ENCODE results near the gene SPARC. TPM values are rescaled to one million over a fixed set of nuclear protein-coding genes. Genes with fewer than 3 reads are reported as not detected.

Gene SPARC
- total RNA-seq, 1 donor from 2014 or later, result 9,466 TPM

DNA sequence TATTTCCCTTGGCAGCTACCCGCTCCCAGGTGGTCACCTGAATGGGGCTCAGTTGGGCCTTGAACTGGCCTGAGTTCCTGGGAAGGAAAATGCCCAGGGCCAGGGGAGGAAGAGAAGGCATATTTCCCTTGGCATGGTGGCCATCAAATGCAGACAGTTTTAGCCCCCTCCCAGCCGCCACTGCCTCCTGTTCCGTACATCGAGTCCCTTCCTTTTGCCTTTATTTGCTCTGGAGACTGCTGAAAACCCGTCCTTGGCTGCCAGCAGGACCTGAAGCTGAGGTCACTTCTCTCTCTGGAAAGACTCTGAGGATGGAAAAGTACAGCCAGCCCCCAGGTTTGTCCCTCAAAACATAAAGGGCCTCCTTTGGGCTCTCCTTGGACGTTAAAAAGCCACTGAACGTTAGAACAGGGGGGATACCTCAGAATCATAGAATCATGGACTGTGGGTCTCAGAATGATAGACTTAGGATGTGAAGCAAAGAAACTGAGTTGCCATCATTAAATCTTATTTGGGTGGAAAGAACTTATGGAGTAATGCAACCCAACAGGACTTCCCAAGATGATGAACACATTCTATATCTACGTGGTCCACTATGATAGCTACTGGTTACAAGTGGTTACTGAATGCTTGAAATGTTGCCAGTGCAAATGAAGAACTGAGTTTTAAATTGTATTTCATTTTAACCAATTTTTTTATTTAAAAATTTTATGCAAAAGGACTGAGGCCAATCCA, 7.1 kb downstream of the SPARC start:
- Mint-ChIP-seq H3K4me3 (ENCODE audit: unreplicated experiment) (peak overlapping the region; percentile 19), H3K27me3 (ENCODE audit: unreplicated experiment) (no peaks in the 10 kb centered on the region), H3K4me1 (ENCODE audit: unreplicated experiment) (peaks cover 94% of the 10 kb centered on the region), H3K9me3 (ENCODE audit: unreplicated experiment) (no peaks in the 10 kb centered on the region), H3K36me3 (ENCODE audit: unreplicated experiment) (peaks cover 44% of the 10 kb centered on the region), H3K27ac (ENCODE audit: unreplicated experiment) (peak overlapping the region; percentile 77)
- DNase-seq (ENCODE audit: extremely low spot score, unreplicated experiment), result no peak
- no peak for TF ChIP-seq CTCF (IDR thresholded peaks at IDR 0.05)

- Mint-ChIP-seq H3K4me1 (ENCODE audit: unreplicated experiment) (peaks cover 89% of the 10 kb centered on the region), H3K27me3 (ENCODE audit: unreplicated experiment) (no peaks in the 10 kb centered on the region), H3K4me3 (ENCODE audit: unreplicated experiment) (peak overlapping the region; percentile 41), H3K27ac (ENCODE audit: unreplicated experiment) (peak overlapping the region; percentile 77), H3K36me3 (ENCODE audit: unreplicated experiment) (peaks cover 44% of the 10 kb centered on the region), H3K9me3 (ENCODE audit: unreplicated experiment) (no peaks in the 10 kb centered on the region)
- TF ChIP-seq CTCF (IDR thresholded peaks at IDR 0.05), result no peak
- no peak for DNase-seq (ENCODE audit: extremely low spot score, unreplicated experiment)
Observed at GRCh38 chr5:151678713-151679112, 8.0 kb downstream of the SPARC start.

GRCh38 chr5:151677776-151678545, 8.8 kb downstream of the SPARC start:
- no peak for DNase-seq (ENCODE audit: extremely low spot score, unreplicated experiment)
- no peaks in the 10 kb centered on the region for H3K9me3 Mint-ChIP-seq (ENCODE audit: unreplicated experiment)
- H3K4me1 Mint-ChIP-seq (ENCODE audit: unreplicated experiment), result peaks cover 89% of the 10 kb centered on the region
- no peak for TF ChIP-seq CTCF (IDR thresholded peaks at IDR 0.05)
- H3K27ac Mint-ChIP-seq (ENCODE audit: unreplicated experiment), result peak overlapping the region; percentile 77
- peaks cover 45% of the 10 kb centered on the region for H3K36me3 Mint-ChIP-seq (ENCODE audit: unreplicated experiment)
- peak overlapping the region; percentile 30 for H3K4me3 Mint-ChIP-seq (ENCODE audit: unreplicated experiment)
- no peaks in the 10 kb centered on the region for H3K27me3 Mint-ChIP-seq (ENCODE audit: unreplicated experiment)

GRCh38 chr5:151676719-151677118, 10.0 kb downstream of the SPARC start:
- no peak for DNase-seq (ENCODE audit: extremely low spot score, unreplicated experiment)
- Mint-ChIP-seq H3K9me3 (ENCODE audit: unreplicated experiment) (no peaks in the 10 kb centered on the region), H3K27me3 (ENCODE audit: unreplicated experiment) (no peaks in the 10 kb centered on the region), H3K4me3 (ENCODE audit: unreplicated experiment) (peak overlapping the region; percentile 42), H3K4me1 (ENCODE audit: unreplicated experiment) (peaks cover 90% of the 10 kb centered on the region), H3K27ac (ENCODE audit: unreplicated experiment) (peak overlapping the region; percentile 77), H3K36me3 (ENCODE audit: unreplicated experiment) (peaks cover 54% of the 10 kb centered on the region)
- TF ChIP-seq CTCF (IDR thresholded peaks at IDR 0.05), result no peak

DNA sequence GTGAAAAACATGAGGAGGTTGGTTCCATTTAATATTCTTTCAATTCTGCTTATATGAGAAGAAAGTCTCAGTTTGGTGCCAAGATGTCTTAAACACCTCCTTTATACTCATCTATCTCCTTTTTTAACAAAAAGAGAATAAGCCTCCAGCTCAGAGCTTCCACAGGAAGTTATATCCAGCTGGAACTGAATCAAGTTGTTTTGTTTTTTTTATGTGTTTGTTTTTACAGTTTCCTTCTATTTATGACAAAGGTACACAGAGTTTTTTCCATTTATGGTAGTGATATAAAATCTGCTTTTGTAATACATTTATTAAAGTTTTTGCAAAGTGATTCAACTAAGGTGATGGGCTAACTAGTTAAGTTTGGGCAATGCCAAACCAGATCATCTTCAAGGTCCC, 10.4 kb downstream of the SPARC start:
- H3K27ac Mint-ChIP-seq (ENCODE audit: unreplicated experiment), result peak overlapping the region; percentile 77
- no peak for TF ChIP-seq CTCF (IDR thresholded peaks at IDR 0.05)
- H3K27me3 Mint-ChIP-seq (ENCODE audit: unreplicated experiment), result no peaks in the 10 kb centered on the region
- H3K36me3 Mint-ChIP-seq (ENCODE audit: unreplicated experiment), result peaks cover 57% of the 10 kb centered on the region
- no peak for DNase-seq (ENCODE audit: extremely low spot score, unreplicated experiment)
- no peaks in the 10 kb centered on the region for H3K9me3 Mint-ChIP-seq (ENCODE audit: unreplicated experiment)
- H3K4me3 Mint-ChIP-seq (ENCODE audit: unreplicated experiment), result no peak overlapping the region
- peaks cover 90% of the 10 kb centered on the region for H3K4me1 Mint-ChIP-seq (ENCODE audit: unreplicated experiment)

Data from osteocyte (in vitro differentiated cells).